Activated CD4-positive, alpha-beta T cell treated with anti-CD3 and anti-CD28 coated beads, Interleukin-2, Interleukin-6, amounts not matched to agents 100 ng/mL and 50 ng/mL, durations not matched to agents 16 hours and 8 hours (primary cell): ENCODE measurements around the gene SLC66A1.
"Not testable (repeated sequence)": the region's sequence is repeated elsewhere in the genome, so short reads cannot be mapped to it uniquely, and the experiment has no call there.

ENCODE experiments used
- DNase-seq: peaks from one replicate; pipeline ENCODE4 v3.0.0-alpha.2; 2020

SLC66A1 gene, protein sequence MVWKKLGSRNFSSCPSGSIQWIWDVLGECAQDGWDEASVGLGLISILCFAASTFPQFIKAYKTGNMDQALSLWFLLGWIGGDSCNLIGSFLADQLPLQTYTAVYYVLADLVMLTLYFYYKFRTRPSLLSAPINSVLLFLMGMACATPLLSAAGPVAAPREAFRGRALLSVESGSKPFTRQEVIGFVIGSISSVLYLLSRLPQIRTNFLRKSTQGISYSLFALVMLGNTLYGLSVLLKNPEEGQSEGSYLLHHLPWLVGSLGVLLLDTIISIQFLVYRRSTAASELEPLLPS

DNA sequence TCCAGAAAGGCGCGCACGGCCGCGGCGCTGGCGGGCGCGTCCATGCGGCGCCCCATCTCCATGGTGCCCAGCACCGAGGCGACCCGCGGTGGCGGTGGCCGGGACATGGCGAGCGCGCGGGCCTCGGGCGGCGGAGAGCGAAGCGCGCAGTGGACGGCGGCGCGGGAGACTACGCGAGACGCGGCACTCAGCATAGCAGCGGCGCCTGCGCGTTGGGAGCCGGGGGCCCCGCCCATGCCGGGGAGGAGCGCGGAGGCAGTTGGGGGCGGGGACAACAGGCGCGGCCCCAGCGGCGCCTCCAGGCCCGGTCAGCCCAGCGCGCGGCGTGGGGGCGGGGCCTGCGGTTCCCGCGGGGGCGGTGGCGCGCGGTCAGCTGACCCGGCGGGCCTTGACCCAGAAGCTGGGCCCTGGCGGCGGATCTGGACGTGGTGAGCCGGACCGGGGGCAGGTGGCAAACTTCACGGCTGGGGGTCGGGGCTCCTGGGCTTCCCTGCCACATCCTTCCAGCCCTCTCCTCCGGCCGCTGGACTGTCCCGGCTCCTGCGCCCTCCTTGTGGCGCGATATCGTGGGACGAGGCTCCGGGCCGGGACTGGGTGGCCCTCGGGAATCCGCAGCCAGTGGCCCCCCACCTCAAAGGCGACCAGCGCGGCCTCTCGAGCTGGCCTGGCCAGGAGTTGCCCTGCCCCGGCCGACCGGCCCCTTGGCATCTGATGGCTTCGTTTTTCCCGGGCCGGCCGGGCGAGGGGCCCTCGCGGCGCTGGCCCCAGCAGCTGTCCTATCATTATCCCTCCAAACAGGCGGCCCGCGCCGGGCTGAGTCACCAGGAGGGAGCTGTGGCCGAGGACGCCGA, at the start of gene SLC66A1, which contains the start of gene AKR7A2:
SLC66A1 (plus strand) TSS at position 396 of the 851 bp plus-strand sequence. CDS start 5,352 bp downstream, outside the sequence.
AKR7A2 (minus strand) TSS at position 214 of the 851 bp plus-strand sequence; CDS start at position 194, 20 bp downstream.
- DNase-seq, result peak; percentile 93

DNA sequence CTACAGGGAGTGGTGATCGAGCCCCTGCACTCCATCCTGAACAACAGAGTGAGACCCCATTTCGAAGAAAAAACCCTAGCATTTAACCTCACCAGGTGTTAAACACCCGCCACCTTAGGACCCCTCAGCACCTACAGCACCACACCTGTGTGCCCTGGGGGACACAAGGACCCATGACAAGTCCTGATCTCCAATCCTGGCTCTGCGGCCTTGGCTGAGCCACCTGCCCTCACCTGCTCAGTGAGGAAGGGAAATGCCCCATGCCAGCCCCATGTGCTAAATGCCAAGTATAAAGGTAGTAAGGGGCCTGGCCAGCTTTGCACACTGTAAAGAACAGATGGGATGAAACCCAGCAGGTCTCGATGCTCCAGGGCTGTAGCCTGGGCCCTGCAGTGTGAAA, 49.4 kb upstream of the SLC66A1 start:
- DNase-seq, result no peak

DNA sequence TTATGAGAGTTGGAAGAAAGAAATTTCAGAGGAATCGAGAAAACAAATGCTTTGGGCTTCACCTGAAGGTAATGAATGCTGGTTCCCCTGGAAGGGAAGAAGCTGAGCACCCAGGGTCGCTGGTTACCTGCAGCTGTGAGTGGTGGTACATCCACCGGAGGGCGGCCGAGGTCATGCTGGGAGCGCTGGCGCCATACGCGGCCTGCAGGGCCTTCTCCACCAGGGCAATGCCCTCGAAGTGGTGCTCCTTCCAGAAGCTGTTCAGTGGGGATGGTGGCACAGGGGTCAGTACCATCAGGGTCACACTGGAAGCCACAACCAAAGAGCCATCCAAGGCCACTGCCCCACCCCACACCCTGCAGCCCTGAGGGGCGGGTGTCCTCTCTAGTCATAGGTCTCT, 43.7 kb upstream of the SLC66A1 start:
- no peak for DNase-seq

DNA sequence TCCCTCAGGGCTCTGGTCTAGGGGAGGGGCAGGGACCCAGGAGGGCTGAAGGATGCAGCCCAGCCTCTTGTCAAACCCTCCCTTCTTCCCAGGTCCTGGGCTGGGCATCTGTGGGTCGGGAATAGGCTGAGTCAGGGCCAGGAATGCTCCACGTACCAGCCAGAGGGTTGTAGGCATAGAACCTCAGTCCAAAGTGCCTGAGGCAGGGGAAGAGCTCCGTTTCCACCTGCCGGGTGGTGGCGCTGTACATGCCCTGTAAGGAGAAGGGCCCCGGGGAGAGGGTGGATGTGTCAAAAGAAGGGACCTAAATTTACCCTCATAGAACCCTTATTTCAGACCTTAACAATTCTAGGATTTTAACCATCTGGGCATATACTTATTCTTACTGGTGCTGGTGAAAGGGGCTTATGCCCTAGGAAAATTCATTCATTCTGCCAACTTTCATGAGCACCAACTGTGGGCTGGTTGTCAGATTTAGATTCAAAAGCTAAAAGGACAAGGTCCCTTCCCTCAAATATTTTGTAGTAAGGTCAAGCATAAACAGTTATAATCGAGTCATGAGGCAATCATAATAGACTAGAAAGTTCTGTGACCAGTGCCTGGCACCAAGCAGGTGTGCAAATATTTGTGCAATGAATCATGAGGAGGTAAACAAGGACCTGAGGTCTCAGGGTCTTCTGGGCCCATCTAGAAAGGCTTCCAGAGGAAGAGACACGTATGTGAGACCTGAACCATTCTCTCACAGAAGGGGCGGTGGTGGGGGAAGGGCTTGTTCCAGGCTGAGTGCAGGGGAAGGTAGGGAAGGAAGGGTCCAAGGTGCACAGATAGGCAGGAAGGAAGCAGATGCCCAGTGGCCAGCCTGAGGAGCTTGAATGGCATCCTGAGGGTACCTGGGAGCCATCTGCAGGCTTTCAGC, 42.4 kb upstream of the SLC66A1 start:
- not testable (repeated sequence) for DNase-seq

DNA sequence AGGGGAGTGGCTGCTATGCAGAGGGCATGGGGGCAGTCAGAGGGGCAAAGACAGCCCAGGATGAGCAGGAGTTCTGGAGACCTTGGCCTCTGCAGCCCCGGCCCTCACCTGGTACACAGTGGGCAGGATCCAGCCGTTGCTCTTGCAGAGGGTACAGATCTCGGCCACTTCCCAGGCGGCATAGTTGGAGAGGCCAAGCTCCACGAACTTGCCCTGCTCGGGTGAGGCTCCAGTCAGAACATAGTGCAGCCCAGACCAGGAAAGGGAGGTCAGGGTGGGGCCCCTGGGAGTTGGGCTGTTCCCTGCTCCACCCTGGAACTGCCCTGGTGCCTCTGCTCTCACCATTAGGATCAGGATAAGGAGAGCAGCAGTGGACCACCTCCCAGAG, 41.8 kb upstream of the SLC66A1 start:
- not testable (repeated sequence) for DNase-seq

DNA sequence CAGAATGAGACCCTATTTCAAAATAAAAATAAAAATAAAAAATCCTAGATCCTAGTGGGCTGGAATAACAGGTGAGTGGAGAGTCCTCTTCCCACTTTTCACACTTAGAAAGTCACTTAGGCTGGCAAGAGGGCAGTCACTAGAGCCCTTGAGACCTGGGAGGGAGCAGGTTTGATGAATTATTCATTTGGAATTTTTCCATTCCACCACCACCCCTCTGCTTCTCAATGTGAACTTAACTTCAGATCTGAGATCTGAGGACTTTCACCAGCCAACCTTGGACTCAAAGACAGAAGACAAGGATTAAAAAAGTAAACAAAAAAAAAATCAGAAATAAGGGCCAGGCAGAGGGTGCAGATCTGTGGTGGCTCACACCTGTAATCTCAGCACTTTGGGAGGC, 40.1 kb upstream of the SLC66A1 start:
- no peak for DNase-seq

DNA sequence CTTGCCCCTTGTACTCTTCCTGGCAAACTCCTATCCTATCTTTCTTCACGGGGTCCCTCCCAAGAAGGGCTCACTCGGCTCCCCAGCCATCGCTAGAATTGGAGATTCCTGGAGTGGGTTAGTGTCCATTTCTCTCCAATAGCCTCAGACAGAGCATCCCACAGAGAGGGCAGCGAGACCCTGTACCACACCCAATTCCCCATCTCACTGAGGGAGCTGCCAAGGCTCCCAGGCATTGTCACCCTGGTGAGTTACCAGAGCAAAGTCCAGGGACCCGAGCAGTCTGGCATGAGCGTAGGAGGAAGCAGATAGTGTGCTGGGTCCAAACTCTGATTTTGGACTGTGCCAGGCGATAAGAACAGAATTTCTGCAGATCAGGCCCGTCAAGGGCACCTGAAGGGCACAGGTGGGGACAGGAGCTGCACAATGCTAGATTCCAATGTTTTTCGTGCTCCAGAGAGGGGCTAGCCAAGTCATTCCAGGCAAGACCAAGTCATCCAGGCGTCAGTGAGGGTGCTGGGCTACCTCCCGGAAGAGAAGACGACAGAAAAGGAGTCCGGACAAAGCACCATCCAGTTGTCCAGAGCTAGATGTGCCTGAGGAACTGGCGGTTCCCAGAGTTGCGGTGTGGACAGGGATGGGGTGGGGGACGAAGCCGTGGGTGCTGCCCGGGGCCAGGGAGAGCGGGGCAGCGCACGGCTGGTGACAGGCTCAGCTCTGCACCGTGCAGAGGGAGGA, 38.9 kb upstream of the SLC66A1 start:
- no peak for DNase-seq

DNA sequence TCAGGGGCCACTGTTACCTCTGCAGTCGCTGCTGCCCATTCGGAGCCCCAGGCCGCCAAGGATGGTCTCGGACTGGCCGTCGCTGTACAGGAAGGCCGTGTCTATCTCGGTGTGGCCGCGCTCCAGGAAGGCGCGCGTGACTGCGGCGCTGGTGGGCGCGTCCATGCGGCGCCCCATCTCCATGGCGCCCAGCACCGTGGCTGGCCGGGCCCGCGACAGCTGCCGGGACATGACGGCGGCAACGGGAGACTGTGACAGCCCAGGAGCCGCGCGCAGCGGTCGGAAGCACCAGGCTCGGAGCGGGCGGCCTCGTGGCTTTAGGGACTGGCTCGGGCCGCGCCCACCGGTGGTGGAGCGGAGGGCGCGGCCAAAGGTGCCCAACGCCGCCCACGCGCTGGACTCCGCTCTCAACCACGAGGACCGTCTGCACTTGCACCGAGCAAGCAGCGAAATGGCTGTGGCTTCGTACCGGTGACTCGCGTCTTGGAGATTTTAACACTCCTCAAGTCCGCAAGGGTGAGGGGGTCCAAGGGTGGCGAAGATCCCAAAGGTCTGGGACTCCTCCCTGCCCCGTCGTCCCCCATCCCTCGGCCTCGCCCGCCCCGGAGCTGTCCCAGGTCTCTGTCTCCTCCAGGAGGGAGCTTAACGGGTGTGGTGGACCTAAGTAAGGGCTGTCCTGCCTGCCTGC, 38.1 kb upstream of the SLC66A1 start:
- not testable (repeated sequence) for DNase-seq

DNA sequence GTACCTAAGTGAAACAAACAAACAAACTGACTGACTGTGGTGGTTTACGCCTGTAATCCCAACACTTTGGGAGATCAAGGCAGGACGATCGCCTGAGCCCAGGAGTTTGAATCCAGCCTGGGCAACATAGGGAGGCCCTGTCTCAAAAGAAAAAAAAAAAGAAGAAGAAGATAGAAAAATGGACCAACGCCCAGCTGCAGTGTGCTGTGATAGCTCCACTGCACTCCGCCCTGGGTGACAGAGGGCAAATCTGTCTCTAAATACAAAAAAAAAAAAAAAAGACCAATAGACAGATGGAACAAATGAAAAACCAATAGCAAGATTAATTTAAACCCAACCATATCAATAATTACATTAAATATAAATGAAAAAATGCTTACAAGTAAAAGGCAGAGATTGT, 37.5 kb upstream of the SLC66A1 start:
- DNase-seq, result no peak

DNA sequence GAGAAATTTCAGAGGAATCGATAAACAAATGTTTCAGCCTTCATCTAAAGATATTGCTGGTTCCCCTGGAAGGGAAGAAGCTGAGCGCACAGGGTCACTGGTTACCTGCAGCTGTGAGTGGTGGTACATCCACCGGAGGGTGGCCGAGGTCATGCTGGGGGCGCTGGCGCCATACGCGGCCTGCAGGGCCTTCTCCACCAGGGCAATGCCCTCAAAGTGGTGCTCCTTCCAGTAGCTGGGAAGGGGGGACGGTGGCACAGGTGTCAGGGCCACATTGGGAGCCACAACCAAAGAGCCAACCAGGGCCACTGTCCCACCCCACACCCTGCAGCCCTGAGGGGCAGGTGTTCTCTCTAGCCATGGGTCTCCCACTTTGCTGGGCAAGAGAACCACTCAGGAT, 28.2 kb upstream of the SLC66A1 start:
- DNase-seq, result no peak

DNA sequence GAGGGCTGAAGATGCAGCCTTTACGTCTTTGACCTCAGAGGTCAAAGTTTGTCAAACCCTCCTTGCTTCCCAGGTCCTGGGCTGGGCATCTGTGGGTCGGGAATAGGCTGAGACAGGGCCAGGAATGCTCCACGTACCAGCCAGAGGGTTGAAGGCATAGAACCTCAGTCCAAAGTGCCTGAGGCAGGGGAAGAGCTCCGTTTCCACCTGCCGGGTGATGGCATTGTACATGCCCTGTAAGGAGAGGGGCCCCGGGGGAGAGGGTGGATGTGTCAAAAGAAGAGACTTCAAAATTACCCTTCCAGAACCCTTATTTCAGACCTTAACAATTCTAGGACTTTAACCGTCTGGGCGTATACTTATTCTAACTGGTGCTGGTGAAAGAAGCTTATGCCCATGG, 27.2 kb upstream of the SLC66A1 start:
- no peak for DNase-seq

DNA sequence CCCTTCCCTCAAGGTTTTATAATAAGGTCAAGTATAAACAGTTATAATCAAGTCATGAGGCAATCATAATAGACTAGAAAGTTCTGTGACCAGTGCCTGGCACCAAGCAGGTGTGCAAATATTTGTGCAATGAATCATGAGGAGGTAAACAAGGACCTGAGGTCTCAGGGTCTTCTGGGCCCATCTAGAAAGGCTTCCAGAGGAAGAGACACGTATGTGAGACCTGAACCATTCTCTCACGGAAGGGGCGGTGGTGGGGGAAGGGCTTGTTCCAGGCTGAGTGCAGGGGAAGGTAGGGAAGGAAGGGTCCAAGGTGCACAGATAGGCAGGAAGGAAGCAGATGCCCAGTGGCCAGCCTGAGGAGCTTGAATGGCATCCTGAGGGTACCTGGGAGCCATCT, 26.8 kb upstream of the SLC66A1 start:
- not testable (repeated sequence) for DNase-seq

DNA sequence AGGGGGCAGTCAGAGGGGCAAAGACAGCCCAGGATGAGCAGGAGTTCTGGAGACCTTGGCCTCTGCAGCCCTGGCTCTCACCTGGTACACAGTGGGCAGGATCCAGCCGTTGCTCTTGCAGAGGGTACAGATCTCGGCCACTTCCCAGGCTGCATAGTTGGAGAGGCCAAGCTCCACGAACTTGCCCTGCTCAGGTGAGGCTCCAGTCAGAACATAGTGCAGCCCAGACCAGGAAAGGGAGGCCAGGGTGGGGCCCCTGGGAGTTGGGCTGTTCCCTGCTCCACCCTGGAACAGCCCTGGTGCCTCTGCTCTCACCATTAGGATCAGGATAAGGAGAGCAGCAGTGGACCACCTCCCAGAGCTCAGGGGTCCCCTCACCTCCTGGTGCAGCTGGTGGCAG, 26.3 kb upstream of the SLC66A1 start:
- DNase-seq, result not testable (repeated sequence)

DNA sequence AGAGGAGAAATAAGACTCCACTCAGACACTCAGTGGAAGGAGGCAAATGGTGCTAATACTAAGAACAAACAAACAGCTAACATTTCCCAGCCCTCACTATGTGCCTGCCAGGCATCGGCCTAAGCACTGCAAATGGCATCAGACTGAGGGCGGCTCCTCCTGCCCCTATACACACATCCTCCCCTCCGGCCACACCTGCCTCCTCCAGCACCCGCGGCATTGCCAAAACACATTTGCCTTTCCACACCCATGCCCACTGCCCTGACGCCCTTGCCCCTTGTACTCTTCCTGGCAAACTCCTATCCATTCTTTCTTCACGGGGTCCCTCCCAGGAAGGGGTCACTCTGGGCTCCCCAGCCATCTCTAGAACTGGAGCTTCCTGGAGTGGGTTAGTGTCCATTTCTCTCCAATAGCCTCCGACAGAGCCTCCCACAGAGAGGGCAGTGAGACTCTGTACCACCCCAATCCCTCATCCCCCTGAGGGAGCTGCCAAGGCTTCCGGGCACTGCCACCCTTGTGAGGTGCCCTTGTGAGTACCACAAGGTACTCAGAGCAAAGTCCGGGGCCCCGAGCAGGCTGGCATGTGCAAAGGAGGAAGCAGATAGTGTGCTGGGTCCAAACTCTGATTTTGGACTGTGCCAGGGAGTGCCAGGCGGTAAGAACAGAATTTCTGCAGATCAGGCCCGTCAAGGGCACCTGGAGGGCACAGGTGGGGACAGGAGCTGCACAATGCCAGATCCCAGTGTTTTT, 24.5 kb upstream of the SLC66A1 start:
- DNase-seq, result no peak

DNA sequence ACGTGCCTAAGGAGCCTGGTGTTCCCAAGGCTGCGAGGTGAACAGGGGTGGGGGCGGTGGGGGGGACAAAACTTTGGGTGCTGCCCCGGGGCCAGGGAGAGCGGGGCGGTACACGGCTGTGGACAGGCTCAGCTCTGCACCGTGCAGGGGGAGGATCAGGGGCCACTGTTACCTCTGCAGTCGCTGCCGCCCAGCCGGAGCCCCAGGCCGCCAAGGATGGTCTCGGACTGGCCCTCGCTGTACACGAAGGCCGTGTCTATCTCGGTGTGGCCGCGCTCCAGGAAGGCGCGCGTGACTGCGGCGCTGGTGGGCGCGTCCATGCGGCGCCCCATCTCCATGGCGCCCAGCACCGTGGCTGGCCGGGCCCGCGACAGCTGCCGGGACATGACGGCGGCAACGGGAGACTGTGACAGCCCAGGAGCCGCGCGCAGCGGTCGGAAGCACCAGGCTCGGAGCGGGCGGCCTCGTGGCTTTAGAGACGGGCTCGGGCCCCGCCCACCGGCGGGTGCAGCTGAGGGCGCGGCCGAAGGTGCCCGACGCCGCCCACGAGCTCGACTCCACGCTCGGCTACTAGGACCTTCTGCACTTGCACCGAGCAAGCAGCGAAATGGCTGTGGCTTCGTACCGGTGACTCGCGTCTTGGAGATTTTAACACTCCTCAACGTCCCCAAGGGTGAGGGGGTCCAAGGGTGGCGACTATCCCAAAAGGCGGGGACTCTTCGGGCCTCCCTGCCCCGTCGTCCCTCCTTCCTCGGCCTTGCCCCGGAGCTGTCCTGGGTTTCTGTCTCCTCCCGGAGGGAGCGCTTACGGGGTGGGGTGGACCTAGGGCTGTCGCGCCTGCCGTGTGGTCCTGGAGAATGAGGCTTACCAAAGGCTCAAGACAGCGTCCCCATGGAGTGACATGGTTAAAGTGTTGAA, 23.5 kb upstream of the SLC66A1 start, which contains the start of gene AKR7A3:
AKR7A3 (minus strand) TSS at position 447 of the 918 bp plus-strand sequence; CDS start at position 386, 61 bp downstream.
- DNase-seq, result peak; percentile 64

DNA sequence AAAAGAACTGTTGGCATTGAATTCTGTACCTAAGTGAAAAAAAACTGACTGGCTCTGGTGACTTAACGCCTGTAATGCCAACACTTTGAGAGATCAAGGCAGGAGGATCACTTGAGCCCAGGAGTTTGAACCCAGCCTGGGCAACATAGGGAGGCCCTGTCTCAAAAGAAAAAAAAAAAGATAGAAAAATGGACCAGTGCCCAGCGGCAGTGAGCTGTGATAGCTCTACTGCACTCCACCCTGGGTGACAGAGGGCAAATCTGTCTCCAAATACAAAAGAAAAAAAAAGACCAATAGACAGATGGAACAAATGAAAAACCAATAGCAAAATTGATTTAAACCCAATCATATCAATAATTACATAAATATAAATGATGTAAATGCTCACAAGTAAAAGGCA, 22.9 kb upstream of the SLC66A1 start:
- DNase-seq, result no peak

DNA sequence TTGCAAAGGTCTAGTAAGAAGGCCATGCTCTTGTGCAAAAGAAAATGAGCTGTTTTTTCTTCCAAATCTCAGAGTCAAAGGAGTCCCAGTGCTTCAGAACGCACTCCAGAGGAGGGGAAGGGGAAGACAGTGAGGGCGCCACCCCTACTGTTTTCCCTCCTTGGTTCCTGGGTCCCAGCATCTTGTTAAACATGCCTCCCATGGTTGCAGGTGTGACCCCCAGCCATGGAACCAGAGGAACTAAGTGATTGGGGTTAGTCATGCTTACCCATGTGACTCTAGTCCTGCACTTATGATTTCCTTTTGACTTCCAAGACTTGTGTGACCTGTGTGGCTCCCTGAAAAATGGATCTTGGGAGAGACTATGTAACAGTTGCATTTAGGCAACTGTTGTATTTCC, 17.5 kb upstream of the SLC66A1 start:
- DNase-seq, result no peak

DNA sequence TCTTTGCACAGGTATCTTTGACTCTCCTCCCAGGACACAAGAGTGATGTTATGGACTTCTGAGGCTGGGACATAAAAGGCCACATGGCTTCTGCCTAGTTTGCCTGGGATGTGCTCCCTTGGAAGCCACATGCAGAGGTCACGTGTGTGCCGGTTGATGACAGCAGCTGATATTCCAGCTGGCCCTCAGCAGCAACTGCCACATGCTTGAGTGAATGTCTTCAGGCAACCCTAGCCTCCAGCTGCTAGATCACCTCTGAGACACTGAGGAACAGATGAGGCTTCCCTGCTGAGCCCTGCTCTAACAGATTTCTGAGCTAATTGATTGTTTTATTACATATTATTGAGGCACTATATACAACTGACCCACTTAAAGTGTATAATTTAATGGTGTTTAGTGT, 11.9 kb upstream of the SLC66A1 start:
- no peak for DNase-seq

DNA sequence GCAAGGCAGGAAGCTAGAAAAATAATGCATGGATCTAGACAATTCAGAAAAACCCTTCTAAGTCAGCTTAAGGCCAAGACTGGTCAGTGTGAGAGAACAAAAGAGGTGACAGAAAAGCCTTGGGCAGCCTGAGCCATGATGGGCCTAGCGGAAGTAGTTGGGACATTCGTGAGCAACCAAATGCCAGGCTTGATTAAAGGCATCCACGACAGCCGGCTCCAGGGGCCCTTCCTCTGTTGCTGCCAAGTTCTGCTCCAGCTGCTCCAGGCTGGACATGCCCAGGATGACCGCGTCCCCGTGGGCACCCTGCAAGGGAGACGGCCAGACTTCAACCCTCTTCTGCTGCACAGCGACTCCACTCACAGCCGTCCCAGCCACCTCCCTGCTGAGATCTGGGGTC, 8.0 kb upstream of the SLC66A1 start:
- not testable (repeated sequence) for DNase-seq

DNA sequence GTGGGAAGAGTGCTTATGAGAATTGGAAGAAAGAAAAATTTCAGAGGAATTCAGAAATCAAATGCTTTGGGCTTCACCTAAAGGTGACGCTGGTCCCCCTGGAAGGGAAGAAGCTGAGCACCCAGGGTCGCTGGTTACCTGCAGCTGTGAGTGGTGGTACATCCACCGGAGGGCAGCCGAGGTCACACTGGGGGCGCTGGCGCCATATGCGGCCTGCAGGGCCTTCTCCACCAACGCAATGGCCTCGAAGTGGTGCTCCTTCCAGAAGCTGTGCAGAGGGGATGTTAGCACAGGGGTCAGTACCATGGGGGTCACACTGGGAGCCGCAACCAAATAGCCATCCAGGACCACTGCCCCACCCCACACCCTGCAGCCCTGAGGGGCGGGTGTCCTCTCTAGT, 6.2 kb upstream of the SLC66A1 start:
- no peak for DNase-seq
